H1 (cell line): ENCODE data around the gene RAPGEF1. TPM values are rescaled to one million over a fixed set of nuclear protein-coding genes. Genes with fewer than 3 reads are reported as not detected.

Source experiments
- CTCF ChIA-PET: fragments of 300-600 bp; sonication (Branson Sonifier 250); formaldehyde crosslinking; loops from one replicate; lab custom pipeline; 2021; ENCODE audit not compliant: partially characterized antibody; lab: Charles Lee
- POLR2A ChIA-PET: fragments of 300-600 bp; sonication (Branson Sonifier 250); formaldehyde crosslinking; loops from one replicate; lab custom pipeline; 2021; ENCODE audit warnings: inconsistent platforms; ENCODE audit not compliant: partially characterized antibody; lab: Charles Lee
- DNase-seq, 2 experiments: peaks; one replicate each; pipeline versions ENCODE4 v3.0.0 to v3.0.0-alpha.2; 2010 to 2022; ENCODE audit warnings: low spot score in 2 of 2, low read depth in 1 of 2, mixed read lengths in 1 of 2
- FAIRE-seq: peaks from 2 replicates; lab custom pipeline; 2011; peaks lifted over from hg19 to GRCh38; lab: Jason Lieb, UNC
- H2AFZ ChIP-seq: 2 replicates; pipeline ENCODE4 v1.8.1; 2012; ENCODE audit warnings: low read length, inconsistent platforms
- H2AK5ac ChIP-seq: 2 replicates; pipeline ENCODE4 v1.6.1; 2013; ENCODE audit warnings: low read depth, low read length
- H2BK120ac ChIP-seq: replicated peaks from 2 replicates; pipeline ENCODE3; 2013; ENCODE audit warnings: low read depth, low read length, inconsistent platforms
- H2BK12ac ChIP-seq: 2 replicates; pipeline ENCODE4 v1.6.1; 2013; ENCODE audit warnings: low read depth, low read length
- H2BK15ac ChIP-seq: 2 replicates; pipeline ENCODE4 v1.6.1; 2013; ENCODE audit warnings: low read length
- H2BK20ac ChIP-seq: 2 replicates; pipeline ENCODE4 v1.6.1; 2013; ENCODE audit warnings: low read length
- H2BK5ac ChIP-seq: 2 replicates; pipeline ENCODE4 v1.6.1; 2013; ENCODE audit warnings: low read depth, low read length
- H3K14ac ChIP-seq: 2 replicates; pipeline ENCODE4 v1.6.1; 2013; ENCODE audit warnings: inconsistent platforms; ENCODE audit not compliant: insufficient read length
- H3K18ac ChIP-seq: 2 replicates; pipeline ENCODE4 v1.6.1; 2013; ENCODE audit warnings: low read length; ENCODE audit errors: extremely low read depth
- H3K23ac ChIP-seq: 2 replicates; pipeline ENCODE4 v1.6.1; 2013; ENCODE audit warnings: inconsistent platforms; ENCODE audit not compliant: insufficient read length
- H3K23me2 ChIP-seq: 2 replicates; pipeline ENCODE4 v1.6.1; 2013; ENCODE audit warnings: low read depth, low read length
- H3K27ac ChIP-seq: 2 replicates; pipeline ENCODE4 v1.6.1; 2011; ENCODE audit warnings: low read depth, low read length, inconsistent platforms
- H3K27me3 ChIP-seq, 4 experiments: replicated peaks in 1 of 4; 1 replicate in 1 of 4; 2 replicates in 3 of 4; pipeline versions ENCODE4 v1.6.1 to v1.8.1; 2011 to 2013; ENCODE audit warnings: low read length in 3 of 4, mild to moderate bottlenecking in 3 of 4, inconsistent platforms in 2 of 4, mixed read lengths in 2 of 4, moderate library complexity in 1 of 4; ENCODE audit not compliant: control insufficient read depth in 3 of 4, insufficient read depth in 3 of 4; ENCODE audit errors: extremely low read depth in 1 of 4
- H3K36me3 ChIP-seq, 4 experiments: 2 replicates each; pipeline versions ENCODE4 v1.6.1 to v1.8.1; 2011 to 2013; ENCODE audit warnings: mild to moderate bottlenecking in 4 of 4, low read length in 3 of 4, moderate library complexity in 2 of 4, control low read depth in 1 of 4, inconsistent platforms in 1 of 4; ENCODE audit not compliant: insufficient read depth in 4 of 4, control insufficient read depth in 2 of 4
- H3K4ac ChIP-seq: replicated peaks from 2 replicates; pipeline ENCODE3; 2013; ENCODE audit warnings: low read length, low read depth, mixed read lengths, inconsistent platforms; ENCODE audit not compliant: insufficient read length
- H3K4me1 ChIP-seq, 4 experiments: replicated peaks in 1 of 4; 1 replicate in 1 of 4; 2 replicates in 3 of 4; pipeline versions ENCODE4 v1.6.1 to v1.8.1; 2011 to 2013; ENCODE audit warnings: low read length in 3 of 4, inconsistent platforms in 2 of 4, mixed read lengths in 1 of 4; ENCODE audit not compliant: insufficient read depth in 4 of 4, control insufficient read depth in 3 of 4
- H3K4me2 ChIP-seq, 2 experiments: 2 replicates each; pipeline versions ENCODE4 v1.6.1 to v1.8.1; 2011 to 2013; ENCODE audit warnings: low read depth in 2 of 2, low read length in 2 of 2, control low read depth in 1 of 2, inconsistent platforms in 1 of 2, mild to moderate bottlenecking in 1 of 2; ENCODE audit not compliant: insufficient read depth in 1 of 2
- H3K4me3 ChIP-seq, 4 experiments: fragments of 200-600, 300-600 bp in 1 of 4; sonication (generic), shearing (Covaris generic), sonication (Bioruptor Twin) in 1 of 4; 2 replicates each; pipeline versions ENCODE4 v1.5.1 to v1.8.1; 2011 to 2016; ENCODE audit warnings: low read length in 4 of 4, low read depth in 3 of 4, control low read depth in 2 of 4, inconsistent platforms in 2 of 4, mild to moderate bottlenecking in 2 of 4, mixed read lengths in 1 of 4, moderate library complexity in 1 of 4; ENCODE audit not compliant: insufficient read depth in 2 of 4; ENCODE audit errors: extremely low read depth in 1 of 4
- H3K56ac ChIP-seq: replicated peaks from 2 replicates; pipeline ENCODE3; 2013; ENCODE audit warnings: low read depth, mild to moderate bottlenecking, mixed read lengths, low read length, inconsistent platforms; ENCODE audit not compliant: insufficient read length
- H3K79me1 ChIP-seq: 2 replicates; pipeline ENCODE4 v1.6.1; 2013; ENCODE audit warnings: low read depth, low read length, control low read depth
- H3K79me2 ChIP-seq, 2 experiments: 2 replicates each; pipeline versions ENCODE4 v1.6.1 to v1.8.1; 2012 to 2013; ENCODE audit warnings: low read length in 2 of 2, mild to moderate bottlenecking in 2 of 2, inconsistent platforms in 1 of 2; ENCODE audit not compliant: insufficient read depth in 2 of 2, control insufficient read depth in 1 of 2
- H3K9ac ChIP-seq, 4 experiments: replicated peaks in 1 of 4; 1 replicate in 1 of 4; 2 replicates in 3 of 4; pipeline versions ENCODE4 v1.6.1 to v1.8.1; 2011 to 2013; ENCODE audit warnings: low read depth in 3 of 4, low read length in 3 of 4, control low read depth in 2 of 4, mild to moderate bottlenecking in 2 of 4, moderate library complexity in 2 of 4, inconsistent platforms in 1 of 4; ENCODE audit errors: extremely low read depth in 1 of 4
- H3K9me3 ChIP-seq, 2 experiments: 2 replicates each; pipeline versions ENCODE4 v1.6.1 to v1.8.1; 2012 to 2013; ENCODE audit warnings: mild to moderate bottlenecking in 2 of 2, moderate library complexity in 2 of 2, control low read depth in 1 of 2, inconsistent platforms in 1 of 2, low read depth in 1 of 2, low read length in 1 of 2, mixed read lengths in 1 of 2; ENCODE audit not compliant: insufficient read depth in 2 of 2
- H4K20me1 ChIP-seq, 2 experiments: replicated peaks in 1 of 2; 2 replicates each; pipeline versions ENCODE3 to v1.8.1; 2011 to 2013; ENCODE audit warnings: inconsistent platforms in 2 of 2, low read length in 2 of 2, mild to moderate bottlenecking in 1 of 2; ENCODE audit not compliant: insufficient read depth in 2 of 2, control insufficient read depth in 1 of 2
- H4K5ac ChIP-seq: 2 replicates; pipeline ENCODE4 v1.6.1; 2013; ENCODE audit warnings: low read length, low read depth, mixed read lengths, inconsistent platforms; ENCODE audit not compliant: insufficient read length
- H4K8ac ChIP-seq: 2 replicates; pipeline ENCODE4 v1.8.0; 2013; ENCODE audit warnings: mild to moderate bottlenecking, moderate library complexity, low read length, inconsistent platforms; ENCODE audit not compliant: insufficient read depth; ENCODE audit errors: extremely low read depth
- H4K91ac ChIP-seq: replicated peaks from 2 replicates; pipeline ENCODE3; 2013; ENCODE audit warnings: low read length, mixed read lengths, inconsistent platforms; ENCODE audit not compliant: insufficient read length
- CREB1 ChIP-seq: IDR thresholded peaks from 2 replicates; pipeline ENCODE4 v1.6.1; 2012; ENCODE audit warnings: inconsistent platforms
- HDAC6 ChIP-seq: IDR thresholded peaks from one replicate; pipeline ENCODE4 v1.7.1; 2012; ENCODE audit warnings: low read depth, mild to moderate bottlenecking, inconsistent platforms, low read length, moderate library complexity
- JUND ChIP-seq: IDR thresholded peaks from 2 replicates; pipeline ENCODE4 v1.6.1; 2011; ENCODE audit warnings: mild to moderate bottlenecking, improper control_type of control experiment, low read length
- KDM1A ChIP-seq: fragments of 200-600, 300-600 bp; sonication (generic); IDR thresholded peaks from 2 replicates; pipeline ENCODE4 v1.7.1; 2016; ENCODE audit warnings: mild to moderate bottlenecking, low read length, borderline replicate concordance
- KDM4A ChIP-seq: IDR thresholded peaks from one replicate; pipeline ENCODE4 v1.7.1; 2012; ENCODE audit warnings: low read depth, mild to moderate bottlenecking, moderate library complexity, low read length, inconsistent platforms; ENCODE audit not compliant: severe bottlenecking
- NANOG ChIP-seq: IDR thresholded peaks from 2 replicates; pipeline ENCODE4 v1.6.1; 2011; ENCODE audit warnings: low read length, low read depth, mild to moderate bottlenecking, inconsistent platforms; ENCODE audit not compliant: insufficient read depth, poor library complexity, severe bottlenecking
- SIRT6 ChIP-seq: IDR thresholded peaks from one replicate; pipeline ENCODE4 v1.7.1; 2012; ENCODE audit warnings: low read length, inconsistent platforms
- SIX5 ChIP-seq: IDR thresholded peaks from 2 replicates; pipeline ENCODE4 v1.6.1; 2011; ENCODE audit warnings: mild to moderate bottlenecking, low read depth, low read length
- SP1 ChIP-seq: IDR thresholded peaks from 2 replicates; pipeline ENCODE4 v1.6.1; 2011; ENCODE audit warnings: low read depth, low read length
- SP2 ChIP-seq: IDR thresholded peaks from 2 replicates; pipeline ENCODE4 v1.6.1; 2012; ENCODE audit warnings: mild to moderate bottlenecking, low read length, inconsistent platforms
- WGBS, 2 experiments: shearing (Covaris generic) in 1 of 2; methylation state at CpG; one replicate each; pipeline versions ENCODE4 v1.1.6 to v1.1.7; 2013 to 2015; ENCODE audit warnings: low lambda C conversion rate in 2 of 2, mixed read lengths in 2 of 2, inconsistent platforms in 1 of 2, low coverage in 1 of 2, missing lambda C conversion rate in 1 of 2; ENCODE audit not compliant: insufficient replicate concordance in 2 of 2, insufficient coverage in 1 of 2, insufficient read length in 1 of 2; ENCODE audit errors: extremely low coverage in 1 of 2, missing lambda C conversion rate in 1 of 2; 5-methylcytosine and 5-hydroxymethylcytosine counted together
- polyA plus RNA-seq, 7 experiments: library from polyadenylated mRNA; depleted of rRNA in 3 of 7; stranded (reverse) in 5 of 7; unstranded in 2 of 7; fragments of >200 nt in 5 of 7; fragments of 200-250 nt in 2 of 7; gene quantifications; 1 replicate in 5 of 7; 2 replicates in 1 of 7; 4 replicates in 1 of 7; pipeline versions ENCODE4 v1.2.1 to v1.2.3, GENCODE V29; 2011 to 2013; ENCODE audit warnings: missing spikeins in 2 of 7, mixed read lengths in 2 of 7
- total RNA-seq: library from RNA; stranded (reverse); fragmentation: NEBNext Ultra II Directional; extraction: Animal tissue kit (Norgen Biotek cat#: 25700); gene quantifications from 2 replicates; pipeline ENCODE4 v1.2.1, GENCODE V29; 2021
- TF ChIP-seq, protein P1 (sequence below), 3 experiments: IDR thresholded peaks; 1 replicate in 2 of 3; 2 replicates in 1 of 3; pipeline versions ENCODE4 v1.5.1 to v1.6.1; 2011; ENCODE audit warnings: low read length in 3 of 3, mild to moderate bottlenecking in 3 of 3, inconsistent platforms in 2 of 3, low read depth in 1 of 3, moderate library complexity in 1 of 3; ENCODE audit not compliant: insufficient read depth in 1 of 3; ENCODE audit errors: control extremely low read depth in 1 of 3

RAPGEF1 gene
- total and polyA plus RNA-seq, 2 of the 8 experiments (the other 6 are each of a cell fraction or from before 2014, with no cell fraction given), result 29.7 to 78.9 TPM

DNA sequence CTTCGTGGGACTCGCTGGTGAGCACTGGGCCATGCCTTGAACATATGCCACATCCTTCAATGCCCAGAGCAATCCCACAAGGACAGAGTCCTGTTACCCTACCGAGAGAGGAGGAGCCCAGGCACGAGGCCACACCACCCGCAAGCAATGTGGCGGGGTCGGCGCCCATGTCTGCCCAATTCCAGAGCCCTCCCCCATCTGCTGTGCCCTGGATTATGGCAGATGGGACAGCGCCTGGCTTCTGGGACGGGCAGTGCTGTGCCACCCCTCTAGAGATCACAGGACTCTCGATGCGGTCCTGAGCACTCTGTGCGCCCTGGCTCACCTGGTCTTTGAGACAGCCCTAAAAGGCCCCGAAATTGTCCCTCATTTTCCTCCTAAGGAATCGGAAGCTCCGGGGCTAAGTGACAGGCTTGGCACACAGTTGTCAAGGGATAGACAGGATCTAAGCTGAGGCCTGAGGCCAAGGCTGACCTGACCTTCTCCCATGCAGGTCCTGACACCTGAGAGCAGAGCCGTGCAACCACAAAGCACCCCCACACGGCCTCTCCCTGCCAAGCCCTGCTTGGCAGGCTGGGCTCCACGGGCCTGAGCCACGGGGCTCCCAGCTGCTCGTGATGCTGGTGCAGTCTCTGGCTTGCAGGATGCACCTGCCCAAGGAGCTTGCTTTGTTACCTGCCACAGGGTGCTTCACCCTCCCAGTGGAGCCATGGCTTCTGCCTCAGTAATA lies 145.8 kb downstream of the RAPGEF1 start:
- Histone ChIP-seq H2AFZ (no peak overlapping the region), H3K27ac (no peak overlapping the region), H3K79me1 (no peaks in the 10 kb centered on the region), H2BK12ac (no peak overlapping the region), H2AK5ac (no peak overlapping the region), H3K9ac (no peak overlapping the region), H3K27me3 (no peaks in the 10 kb centered on the region), H4K20me1 (peaks cover 2 to 5% of the 10 kb centered on the region in 2 experiments), H3K14ac (no peak overlapping the region), H3K9me3 (no peaks in the 10 kb centered on the region), H3K18ac (no peak overlapping the region), H3K23ac (no peak overlapping the region), H3K4me1 (no peaks in the 10 kb centered on the region), H2BK5ac (no peak overlapping the region), H3K79me2 (no peaks in the 10 kb centered on the region), H3K4me3 (no peak overlapping the region), H3K23me2 (no peaks in the 10 kb centered on the region), H4K5ac (no peak overlapping the region), H2BK20ac (no peak overlapping the region), H3K56ac (no peak overlapping the region), H3K4ac (no peak overlapping the region), H3K36me3 (peaks cover 5 to 6% (median 5%) of the 10 kb centered on the region in 4 experiments; a peak in 7 of 8 replicates), H2BK15ac (no peak overlapping the region), H2BK120ac (no peak overlapping the region), H4K8ac (no peak overlapping the region), H4K91ac (no peak overlapping the region), H3K4me2 (no peak overlapping the region)
- 89% methylated on average over 20 of the region's 21 CpGs; no CpG with 5 or more reads in 1 of the 2 experiments for WGBS, 2 experiments
- ChIA-PET CTCF (interaction anchor here (0.7 to 5.8 kb wide), 5 partner anchors 11 to 156 kb away, joined by 3 to 82 read pairs (median 4); partner anchors contain the start of gene RAPGEF1), POLR2A (interaction anchor here (1.3 to 1.4 kb wide), 2 partner anchors 11 to 15 kb away, joined by 3 read pairs; no protein-coding TSS in a partner anchor)
- DNase-seq (no peak), FAIRE-seq (no peak)
- TF ChIP-seq KDM4A, result no peak
- no peak for TF ChIP-seq SIRT6
- TF ChIP-seq, protein P1, sequence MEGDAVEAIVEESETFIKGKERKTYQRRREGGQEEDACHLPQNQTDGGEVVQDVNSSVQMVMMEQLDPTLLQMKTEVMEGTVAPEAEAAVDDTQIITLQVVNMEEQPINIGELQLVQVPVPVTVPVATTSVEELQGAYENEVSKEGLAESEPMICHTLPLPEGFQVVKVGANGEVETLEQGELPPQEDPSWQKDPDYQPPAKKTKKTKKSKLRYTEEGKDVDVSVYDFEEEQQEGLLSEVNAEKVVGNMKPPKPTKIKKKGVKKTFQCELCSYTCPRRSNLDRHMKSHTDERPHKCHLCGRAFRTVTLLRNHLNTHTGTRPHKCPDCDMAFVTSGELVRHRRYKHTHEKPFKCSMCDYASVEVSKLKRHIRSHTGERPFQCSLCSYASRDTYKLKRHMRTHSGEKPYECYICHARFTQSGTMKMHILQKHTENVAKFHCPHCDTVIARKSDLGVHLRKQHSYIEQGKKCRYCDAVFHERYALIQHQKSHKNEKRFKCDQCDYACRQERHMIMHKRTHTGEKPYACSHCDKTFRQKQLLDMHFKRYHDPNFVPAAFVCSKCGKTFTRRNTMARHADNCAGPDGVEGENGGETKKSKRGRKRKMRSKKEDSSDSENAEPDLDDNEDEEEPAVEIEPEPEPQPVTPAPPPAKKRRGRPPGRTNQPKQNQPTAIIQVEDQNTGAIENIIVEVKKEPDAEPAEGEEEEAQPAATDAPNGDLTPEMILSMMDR (IDR thresholded peaks at IDR 0.05; ENCODE audit: control extremely low read depth in 1 of 3, insufficient read depth in 1 of 3, low read depth in 1 of 3, low read length in 3 of 3), result no peak
- no peak for TF ChIP-seq KDM1A
- TF ChIP-seq NANOG, result no peak
- no peak for TF ChIP-seq JUND
- TF ChIP-seq CREB1, result no peak
- TF ChIP-seq SP2, result no peak
- no peak for TF ChIP-seq SIX5
- no peak for TF ChIP-seq HDAC6
- no peak for TF ChIP-seq SP1
